GM21737 (cell line): Measurements from ENCODE around the gene ASTL.

Experiments
- ATAC-seq: cut with Tn5 transposase; IDR thresholded peaks from one replicate; pipeline ENCODE4 v1.9.1; 2021; ENCODE audit warnings: mild to moderate bottlenecking, moderate library complexity; ENCODE audit not compliant: unreplicated experiment

The ASTL gene

GRCh38 chr2:96113367-96113677 lies 25.0 kb downstream of the ASTL start:
- ATAC-seq: no peak

- ATAC-seq: no peak
Measured at GRCh38 chr2:96112501-96113366, 25.6 kb downstream of the ASTL start.

- ATAC-seq: no peak
Measured at GRCh38 chr2:96111823-96112500, 26.3 kb downstream of the ASTL start.

GRCh38 chr2:96111257-96111640 lies 27.1 kb downstream of the ASTL start:
- no peak for ATAC-seq

- ATAC-seq: no peak
Measured at GRCh38 chr2:96110621-96111256, 27.6 kb downstream of the ASTL start.

GRCh38 chr2:96109931-96110511 lies 28.3 kb downstream of the ASTL start:
- no peak for ATAC-seq

GRCh38 chr2:96109361-96109680 lies 29.0 kb downstream of the ASTL start:
- no peak for ATAC-seq

GRCh38 chr2:96108541-96109360 lies 29.6 kb downstream of the ASTL start:
- no peak for ATAC-seq

GRCh38 chr2:96108151-96108540 lies 30.2 kb downstream of the ASTL start:
- no peak for ATAC-seq

- ATAC-seq: no peak
Measured at GRCh38 chr2:96107708-96108065, 30.6 kb downstream of the ASTL start.

- no peak for ATAC-seq
Measured at GRCh38 chr2:96106991-96107707, 31.2 kb downstream of the ASTL start.

GRCh38 chr2:96105994-96106715 lies 32.1 kb downstream of the ASTL start:
- no peak for ATAC-seq

- ATAC-seq: no peak
Measured at GRCh38 chr2:96105152-96105915, 33.0 kb downstream of the ASTL start.

- no peak for ATAC-seq
Measured at GRCh38 chr2:96104487-96104861, 33.8 kb downstream of the ASTL start.

- ATAC-seq: no peak
Measured at GRCh38 chr2:96103761-96104486, 34.4 kb downstream of the ASTL start.

GRCh38 chr2:96103187-96103601 lies 35.1 kb downstream of the ASTL start:
- ATAC-seq: no peak

GRCh38 chr2:96102596-96103186 lies 35.6 kb downstream of the ASTL start:
- ATAC-seq: no peak

GRCh38 chr2:96100893-96101304 lies 37.4 kb downstream of the ASTL start:
- no peak for ATAC-seq
